GM18858 (cell line): ENCODE results near the gene HOXB5.

ENCODE experiments used
- ATAC-seq: cut with Tn5 transposase; IDR thresholded peaks from one replicate; pipeline ENCODE4 v1.9.1; 2021; ENCODE audit not compliant: unreplicated experiment

Gene HOXB5

GRCh38 chr17:48616717-48617470 is 23.3 kb upstream of the HOXB5 start:
- no peak for ATAC-seq

- no peak for ATAC-seq
These were observed 22.6 kb upstream of the HOXB5 start for GRCh38 chr17:48615963-48616716.

- ATAC-seq = no peak
These were observed 21.7 kb upstream of the HOXB5 start, which contains the start of gene HOXB8 for GRCh38 chr17:48615047-48615962. Gene HOXB8, minus strand, starts transcription at chr17:48615292. Its CDS starts 588 bp downstream, at chr17:48614704.

- ATAC-seq = no peak
These were observed 20.5 kb upstream of the HOXB5 start for GRCh38 chr17:48613862-48614694.

GRCh38 chr17:48612854-48613691 is 19.5 kb upstream of the HOXB5 start:
- ATAC-seq = no peak

GRCh38 chr17:48612456-48612853 is 18.9 kb upstream of the HOXB5 start:
- no peak for ATAC-seq

GRCh38 chr17:48611681-48612455 is 18.3 kb upstream of the HOXB5 start:
- ATAC-seq = no peak

- no peak for ATAC-seq
These were observed 17.6 kb upstream of the HOXB5 start for GRCh38 chr17:48611213-48611612.

GRCh38 chr17:48610282-48611211 is 17.0 kb upstream of the HOXB5 start, which contains the start of gene HOXB7:
Gene HOXB7, minus strand, starts transcription at chr17:48611017. Its CDS starts 99 bp downstream, at chr17:48610918.
- ATAC-seq = no peak

GRCh38 chr17:48609759-48610281 is 16.2 kb upstream of the HOXB5 start:
- no peak for ATAC-seq

GRCh38 chr17:48609033-48609432 is 15.5 kb upstream of the HOXB5 start:
- no peak for ATAC-seq

GRCh38 chr17:48608494-48608834 is 14.9 kb upstream of the HOXB5 start:
- no peak for ATAC-seq

GRCh38 chr17:48606892-48607614 is 13.5 kb upstream of the HOXB5 start:
- ATAC-seq = no peak

GRCh38 chr17:48605991-48606891 is 12.7 kb upstream of the HOXB5 start:
- no peak for ATAC-seq

- ATAC-seq = no peak
These were observed 11.9 kb upstream of the HOXB5 start for GRCh38 chr17:48605409-48605919.
